ENCODE results near the gene SLC39A11.

- no peak for TF ChIP-seq CTCF (IDR thresholded peaks at IDR 0.05)
- no peak for TF ChIP-seq POLR2AphosphoS5 (IDR thresholded peaks at IDR 0.05; ENCODE audit: low read depth, low read length)
These were observed 193.8 kb downstream of the SLC39A11 start for GRCh38 chr17:72898725-72899124.

Measured in Panc1 (cell line).